Ammon's horn (tissue), 1 donor: ENCODE data around the gene MYH11.

Experiments used
- DNase-seq: peaks from one replicate; pipeline ENCODE4 v3.0.0-alpha.2; 2016; ENCODE audit warnings: low spot score

The MYH11 gene

DNA sequence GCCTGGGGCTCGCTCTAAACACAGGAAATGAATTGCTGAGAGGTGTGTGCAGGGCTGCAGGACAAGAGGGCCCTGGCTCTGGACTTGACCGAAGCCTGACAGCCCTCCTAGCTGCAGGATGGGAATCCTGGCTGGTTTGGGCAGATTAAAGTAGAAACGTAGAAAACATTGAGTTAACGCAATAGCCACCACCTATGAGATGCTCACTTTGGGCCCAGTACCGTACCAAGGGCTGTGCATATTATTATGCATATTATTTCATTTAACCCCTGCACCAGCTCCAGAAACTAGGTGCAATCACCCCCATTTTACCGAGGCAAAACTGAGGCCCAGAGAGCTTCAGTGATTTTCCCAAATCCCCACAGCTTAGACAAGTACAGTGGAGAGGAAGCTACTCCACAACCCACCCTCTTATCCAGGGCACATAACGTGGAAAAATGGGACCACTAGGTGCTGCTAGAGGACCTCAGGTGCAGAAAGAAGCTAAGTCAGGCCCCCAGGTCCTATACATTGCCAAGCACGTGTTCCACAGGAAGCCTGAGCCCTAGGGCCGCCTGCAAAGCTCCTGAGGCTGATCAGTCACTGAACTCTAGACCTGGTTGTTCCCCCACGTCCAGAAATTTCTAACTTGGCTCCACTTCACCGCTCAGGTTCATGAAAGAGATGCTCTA lies 79.2 kb downstream of the MYH11 start:
- peak; percentile 4 for DNase-seq

GRCh38 chr16:15776572-15776971 lies 80.3 kb downstream of the MYH11 start:
- DNase-seq, result no peak

DNA sequence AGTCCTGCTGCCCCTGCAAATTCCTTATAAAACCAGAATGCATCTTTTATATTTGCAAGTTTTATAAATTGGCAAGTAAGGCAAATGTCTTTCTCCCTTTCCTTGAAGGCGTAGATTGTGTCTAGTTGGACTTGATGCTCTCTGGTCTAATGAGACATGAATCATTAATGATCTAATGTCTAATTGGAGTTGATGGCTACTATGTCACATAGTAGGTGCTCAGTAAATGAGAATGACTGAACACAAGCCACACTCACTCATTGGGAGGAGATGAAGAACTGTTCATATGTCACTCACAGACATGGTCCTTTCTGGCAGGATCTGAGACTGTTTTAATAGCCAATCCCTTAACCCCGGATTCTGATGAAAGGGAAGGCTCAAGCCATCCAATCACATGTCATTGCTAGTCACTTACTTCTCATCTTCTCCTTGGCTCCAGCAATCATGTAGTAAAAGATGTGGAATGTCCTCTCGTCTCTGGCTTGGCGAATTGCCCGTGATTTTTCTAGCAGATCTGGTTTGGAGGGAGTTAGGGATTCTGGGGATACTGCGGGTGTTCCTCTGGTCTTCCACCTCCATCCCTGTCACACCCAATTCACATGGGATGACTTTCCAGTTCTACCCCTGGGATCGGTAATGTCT lies 81.0 kb downstream of the MYH11 start:
- DNase-seq, result no peak

GRCh38 chr16:15775209-15775608 lies 81.6 kb downstream of the MYH11 start:
- DNase-seq, result no peak

- DNase-seq, result no peak
Measured at GRCh38 chr16:15773968-15774367, 82.9 kb downstream of the MYH11 start.

- no peak for DNase-seq
Measured at GRCh38 chr16:15772579-15773293, 84.1 kb downstream of the MYH11 start.

- DNase-seq, result no peak
Measured at GRCh38 chr16:15771694-15772093, 85.1 kb downstream of the MYH11 start.

GRCh38 chr16:15770512-15770911 lies 86.3 kb downstream of the MYH11 start:
- DNase-seq, result no peak

- no peak for DNase-seq
Measured at GRCh38 chr16:15770107-15770506, 86.7 kb downstream of the MYH11 start.

DNA sequence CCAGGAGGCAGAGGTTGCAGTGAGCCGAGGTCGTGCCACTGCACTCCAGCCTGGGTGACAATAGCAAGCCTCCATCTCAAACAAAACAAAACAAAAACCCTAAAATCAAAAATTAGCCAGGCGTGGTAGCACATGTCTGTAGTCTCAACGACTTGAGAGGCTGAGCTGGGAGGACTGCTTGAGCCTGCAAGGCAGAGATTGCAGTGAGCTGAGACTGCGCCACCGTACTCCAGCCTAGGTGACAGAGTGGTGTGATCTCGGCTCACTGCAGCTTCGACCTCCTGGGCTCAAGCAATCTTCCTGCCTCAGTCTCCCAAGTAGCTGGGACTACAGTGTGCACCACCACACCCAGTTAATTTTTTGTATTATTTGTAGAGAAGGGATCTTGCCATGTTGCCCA lies 87.6 kb downstream of the MYH11 start:
- DNase-seq, result no peak

DNA sequence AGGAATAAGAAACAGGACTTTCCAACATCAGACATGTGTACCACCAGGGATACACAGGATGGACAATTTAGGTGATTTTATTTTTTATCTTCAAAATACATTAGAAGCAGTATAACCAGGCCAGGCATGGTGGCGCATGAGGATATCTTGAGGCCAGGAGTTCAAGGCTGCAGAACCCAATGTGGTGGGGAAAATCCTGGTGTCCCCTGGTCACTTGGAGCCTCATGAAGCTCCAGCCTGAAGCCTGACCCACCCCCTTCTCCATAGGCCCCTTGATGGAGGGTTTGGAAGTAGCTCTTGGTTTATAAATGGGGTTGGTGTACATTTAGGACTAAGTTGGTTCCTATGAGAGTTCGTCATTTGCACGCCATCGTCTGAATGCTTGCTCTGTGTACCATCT lies 88.6 kb downstream of the MYH11 start:
- DNase-seq, result no peak

DNA sequence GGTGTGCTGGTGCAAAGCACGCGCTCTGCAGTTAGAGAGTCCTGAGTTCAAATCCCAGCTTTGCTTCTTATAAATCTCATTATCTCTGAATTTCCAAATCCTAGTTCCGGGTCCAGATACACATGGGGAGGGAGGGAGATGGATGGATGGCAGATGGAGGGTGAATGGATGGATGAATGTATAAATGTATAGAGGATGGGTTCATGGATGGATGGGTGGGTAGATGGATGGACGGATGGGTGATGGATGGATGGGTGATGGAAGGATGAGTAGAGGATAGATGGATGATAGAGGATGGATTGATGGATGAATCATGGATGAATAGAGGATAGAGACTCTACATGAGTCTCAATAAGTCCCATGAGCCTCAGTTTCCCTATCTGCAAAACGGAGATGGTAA lies 89.9 kb downstream of the MYH11 start:
- no peak for DNase-seq

- DNase-seq, result peak; percentile 56
Measured at GRCh38 chr16:15765880-15766279, 90.9 kb downstream of the MYH11 start.

- DNase-seq, result no peak
Measured at GRCh38 chr16:15765116-15765515, 91.7 kb downstream of the MYH11 start.

- no peak for DNase-seq
Measured at GRCh38 chr16:15764112-15764511, 92.7 kb downstream of the MYH11 start.

- DNase-seq, result no peak
Measured at GRCh38 chr16:15760129-15760528, 96.7 kb downstream of the MYH11 start.

- DNase-seq, result no peak
Measured at GRCh38 chr16:15759070-15759469, 97.8 kb downstream of the MYH11 start.

DNA sequence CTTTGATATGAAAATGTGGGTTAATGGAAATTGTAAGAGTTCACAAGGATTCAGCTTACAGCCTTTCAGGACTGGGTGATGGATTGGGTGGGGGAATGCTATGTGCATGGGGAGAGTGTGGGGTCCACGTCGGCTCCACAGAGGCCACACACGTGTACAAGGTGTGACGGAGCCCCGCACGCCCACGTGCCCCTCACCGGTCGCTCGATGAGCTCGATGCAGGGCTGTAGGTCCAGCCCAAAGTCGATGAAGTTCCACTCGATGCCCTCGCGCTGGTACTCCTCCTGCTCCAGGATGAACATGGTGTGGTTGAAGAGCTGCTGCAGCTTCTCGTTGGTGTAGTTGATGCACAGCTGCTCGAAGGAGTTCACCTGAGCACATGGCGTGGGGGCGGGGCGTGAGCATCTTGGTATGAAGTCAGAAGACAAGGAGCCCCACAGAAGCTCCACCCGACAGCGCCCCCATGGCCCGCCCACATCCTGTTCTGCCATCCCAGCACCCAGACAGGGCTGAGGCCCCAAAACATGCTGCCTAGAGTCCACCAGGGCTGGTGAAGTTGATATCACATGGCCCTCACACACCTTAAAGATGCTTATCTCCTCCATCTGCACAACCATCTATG lies 99.1 kb downstream of the MYH11 start:
- DNase-seq, result no peak

GRCh38 chr16:15757077-15757386 lies 99.8 kb downstream of the MYH11 start:
- no peak for DNase-seq

GRCh38 chr16:15754821-15755534 lies 101.8 kb downstream of the MYH11 start:
- DNase-seq, result no peak

DNA sequence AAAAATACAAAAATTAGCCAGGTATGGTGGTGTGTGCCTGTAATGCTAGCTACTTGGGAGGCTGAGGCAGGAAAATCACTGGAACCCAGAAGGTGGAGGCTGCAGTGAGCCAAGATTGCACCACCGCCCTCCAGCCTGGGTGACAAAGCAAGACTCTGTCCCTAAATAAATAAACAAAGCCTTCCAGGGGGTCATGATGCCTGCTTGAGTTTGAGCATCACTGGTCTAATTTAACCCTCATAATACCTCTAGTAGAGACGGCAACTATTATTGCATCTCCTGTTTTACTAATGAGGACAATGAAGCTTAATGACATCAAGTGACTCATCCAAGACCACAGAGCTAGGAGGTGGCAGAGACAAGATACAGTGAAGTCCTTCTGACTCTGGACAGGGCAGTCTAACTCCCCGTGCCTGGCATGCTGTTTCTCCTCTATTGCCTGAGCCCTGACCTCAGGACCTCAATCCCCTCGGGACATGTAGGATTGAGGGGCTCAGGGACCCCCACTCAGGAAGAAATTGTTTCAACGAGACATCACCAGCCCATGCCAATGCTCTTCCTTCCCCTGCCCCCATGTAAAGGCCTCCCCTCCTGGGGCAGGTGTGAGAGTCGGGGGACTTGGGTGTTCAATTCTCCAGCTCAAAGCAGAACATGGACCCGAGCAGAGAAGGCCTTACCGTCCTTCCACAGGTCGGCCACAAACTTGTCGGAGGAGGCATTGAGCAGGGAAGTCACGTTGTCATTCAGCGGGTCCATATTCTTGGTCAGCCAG lies 103.9 kb downstream of the MYH11 start:
- no peak for DNase-seq

GRCh38 chr16:15751940-15752339 lies 104.9 kb downstream of the MYH11 start:
- DNase-seq, result no peak
